Tongue (tissue), 2 donors: ENCODE measurements around the gene GGN. TPM values are rescaled to one million over a fixed set of nuclear protein-coding genes. Genes with fewer than 3 reads are reported as not detected.
"Not testable (repeated sequence)": the region's sequence is repeated elsewhere in the genome, so short reads cannot be mapped to it uniquely, and the experiment has no call there.

Experiments
- DNase-seq: peaks from one replicate; pipeline ENCODE4 v3.0.0-alpha.2; 2015
- total RNA-seq: library from RNA; depleted of rRNA; stranded (reverse); fragments of >200 nt; gene quantifications from one replicate; pipeline ENCODE4 v1.2.3, GENCODE V29; 2014

Gene GGN
- total RNA-seq, 1 donor from 2014 or later: not detected

DNA sequence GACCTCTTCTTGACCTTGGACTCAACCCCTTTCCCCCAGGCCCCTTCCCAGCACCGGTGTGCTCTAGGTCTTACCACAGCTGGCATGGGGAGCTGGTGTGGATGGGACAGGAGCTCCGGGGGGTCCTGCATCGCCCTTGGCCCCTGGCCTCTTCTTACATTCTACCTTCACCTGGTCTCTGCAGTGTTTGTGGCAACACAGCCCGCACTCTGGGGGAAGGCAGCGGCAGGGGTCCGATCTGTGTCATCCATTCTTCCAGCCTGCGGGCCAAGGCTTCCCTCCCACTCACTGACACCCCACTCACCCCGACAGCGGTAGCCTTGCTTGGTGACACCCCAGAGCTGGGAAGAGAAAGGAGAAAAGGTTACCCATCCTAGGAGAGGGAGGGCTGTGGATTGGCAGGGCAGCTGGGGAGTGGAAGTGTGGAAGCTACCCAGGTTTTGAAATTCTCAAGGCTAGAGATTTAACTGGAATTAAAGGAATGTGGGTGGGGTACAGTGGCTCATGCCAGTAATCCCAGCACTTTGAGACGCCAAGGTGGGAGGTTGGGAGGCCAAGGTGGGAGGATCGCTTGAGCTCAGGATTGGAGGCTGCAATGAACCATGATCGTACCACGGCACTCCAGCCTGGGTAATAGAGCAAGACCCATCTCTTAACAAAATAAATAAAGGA lies 23.3 kb upstream of the GGN start:
- no peak for DNase-seq

GRCh38 chr19:38410407-38410806 lies 22.6 kb upstream of the GGN start:
- not testable (repeated sequence) for DNase-seq

- DNase-seq: peak; percentile 60
Observed at GRCh38 chr19:38409631-38410133, 21.8 kb upstream of the GGN start.

DNA sequence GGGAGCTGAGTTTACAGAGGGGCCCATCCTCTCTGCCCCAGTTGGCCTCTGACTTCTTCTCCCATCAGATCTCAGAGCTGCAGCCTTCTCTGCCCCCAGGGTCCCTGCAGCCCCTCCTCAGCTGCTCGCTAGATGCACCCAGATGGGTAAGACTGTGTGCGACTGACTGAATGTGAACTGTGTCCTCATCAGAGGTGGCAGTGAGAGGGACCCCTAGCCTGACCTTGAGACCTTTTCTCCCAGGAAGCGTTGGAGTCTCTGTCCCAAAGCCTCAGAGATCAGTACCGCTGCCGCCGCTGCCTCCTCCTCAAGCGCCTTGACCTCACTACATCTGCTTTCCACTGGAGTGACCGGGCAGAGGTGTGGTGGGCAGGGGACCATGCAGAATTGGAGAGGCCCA lies 17.4 kb upstream of the GGN start:
- DNase-seq: no peak

DNA sequence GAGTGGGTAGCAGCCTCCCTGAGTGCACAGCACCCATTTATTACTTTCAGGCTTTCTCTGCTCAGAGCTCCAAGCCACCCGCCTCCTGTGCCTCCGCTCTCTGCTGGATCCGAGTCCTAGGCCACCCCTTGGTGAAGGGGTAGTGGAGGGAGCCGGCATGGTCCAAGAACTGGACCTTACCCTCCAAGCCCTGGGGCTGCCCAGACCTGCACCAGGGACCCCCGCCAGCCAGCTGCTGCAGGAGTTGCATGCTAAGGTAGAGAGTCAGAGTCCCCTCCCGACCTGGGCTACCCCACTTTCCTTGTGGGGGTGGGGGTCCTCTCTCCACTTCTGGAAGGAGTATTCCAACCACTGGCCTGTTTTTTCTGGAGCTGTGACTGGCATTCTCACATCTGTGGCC lies 17.0 kb upstream of the GGN start:
- DNase-seq: no peak

- DNase-seq: peak; percentile 99
Observed at GRCh38 chr19:38402967-38403674, 15.3 kb upstream of the GGN start, which contains the start of gene FAM98C. Gene FAM98C (plus strand): TSS chr19:38403093. CDS start chr19:38403154, 61 bp downstream.

- no peak for DNase-seq
Observed at GRCh38 chr19:38402623-38402966, 14.8 kb upstream of the GGN start.

GRCh38 chr19:38401148-38401547 lies 13.3 kb upstream of the GGN start:
- no peak for DNase-seq

DNA sequence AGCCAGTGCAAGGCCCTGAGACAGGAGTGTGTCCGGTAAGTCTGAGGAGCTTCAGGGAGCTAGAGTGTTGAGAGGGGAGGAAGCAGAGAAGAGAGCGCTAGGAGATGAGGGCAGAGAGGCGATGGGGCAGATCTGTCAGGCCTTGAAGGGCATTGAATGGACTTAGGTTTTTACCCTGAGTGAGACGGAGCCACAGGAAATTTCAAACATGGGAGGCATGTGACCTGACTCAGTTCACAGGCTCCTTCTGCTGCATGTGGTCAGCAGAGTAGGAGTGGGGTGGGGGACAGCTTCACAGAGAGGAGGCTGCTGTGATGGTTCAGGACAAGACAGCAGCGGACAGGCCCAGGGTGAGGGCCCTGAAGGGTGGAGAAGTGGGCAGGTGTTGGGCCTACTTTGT lies 12.5 kb upstream of the GGN start:
- DNase-seq: no peak

GRCh38 chr19:38399537-38399936 lies 11.7 kb upstream of the GGN start:
- DNase-seq: no peak

- DNase-seq: no peak
Observed at GRCh38 chr19:38399081-38399480, 11.2 kb upstream of the GGN start.

DNA sequence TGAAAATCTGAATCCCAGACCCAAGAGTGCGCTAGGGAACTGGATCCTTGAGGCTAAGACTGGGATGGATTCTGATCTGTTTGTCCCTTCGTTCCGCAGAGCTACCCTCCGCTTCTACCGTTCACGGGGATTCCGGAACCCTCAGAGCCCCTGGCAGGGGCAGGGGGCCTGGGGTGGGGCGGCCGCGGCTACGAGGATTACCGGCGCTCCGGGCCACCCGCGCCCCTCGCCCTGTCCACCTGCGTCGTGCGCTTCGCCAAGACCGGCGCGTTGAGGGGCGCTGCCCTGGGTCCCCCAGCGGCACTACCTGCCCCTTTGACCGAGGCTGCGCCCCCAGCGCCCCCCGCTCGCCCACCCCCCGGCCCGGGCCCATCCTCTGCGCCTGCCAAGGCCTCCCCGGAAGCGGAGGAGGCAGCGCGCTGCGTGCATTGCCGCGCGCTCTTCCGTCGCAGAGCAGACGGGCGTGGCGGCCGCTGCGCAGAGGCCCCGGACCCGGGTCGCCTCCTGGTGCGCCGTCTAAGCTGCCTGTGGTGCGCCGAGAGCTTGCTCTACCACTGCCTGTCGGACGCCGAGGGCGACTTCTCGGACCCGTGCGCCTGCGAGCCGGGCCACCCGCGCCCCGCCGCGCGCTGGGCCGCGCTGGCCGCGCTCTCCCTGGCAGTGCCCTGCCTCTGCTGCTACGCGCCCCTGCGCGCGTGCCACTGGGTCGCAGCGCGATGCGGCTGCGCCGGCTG lies 7.7 kb upstream of the GGN start:
- DNase-seq: no peak

GRCh38 chr19:38394488-38394887 lies 6.7 kb upstream of the GGN start:
- DNase-seq: peak; percentile 61

- DNase-seq: no peak
Observed at GRCh38 chr19:38392707-38393308, 5.0 kb upstream of the GGN start.

DNA sequence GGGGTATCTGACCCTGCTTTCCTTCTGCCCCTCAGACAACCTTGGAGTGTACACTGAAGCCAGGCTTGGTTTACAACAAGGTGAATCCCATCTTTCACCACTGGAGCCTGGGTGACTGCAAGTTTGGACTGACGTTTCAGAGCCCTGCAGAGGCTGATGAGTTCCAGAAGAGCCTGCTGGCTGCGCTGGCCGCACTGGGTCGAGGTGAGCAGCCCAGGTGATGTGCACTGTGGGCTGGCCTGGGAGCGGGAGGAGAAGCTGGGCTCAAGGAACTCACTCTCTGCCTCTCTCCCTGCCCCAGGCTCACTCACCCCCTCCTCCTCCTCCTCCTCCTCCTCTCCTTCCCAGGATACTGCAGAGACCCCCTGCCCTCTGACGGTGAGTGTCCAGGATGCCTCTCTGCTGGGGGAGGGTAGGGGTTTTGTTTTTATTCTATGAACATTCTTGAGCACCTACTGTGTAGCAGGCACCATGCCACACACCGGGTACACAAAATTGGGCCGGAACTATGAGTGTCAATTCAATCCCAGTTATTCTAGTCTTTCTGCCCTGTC lies 4.2 kb upstream of the GGN start:
- DNase-seq: no peak

DNA sequence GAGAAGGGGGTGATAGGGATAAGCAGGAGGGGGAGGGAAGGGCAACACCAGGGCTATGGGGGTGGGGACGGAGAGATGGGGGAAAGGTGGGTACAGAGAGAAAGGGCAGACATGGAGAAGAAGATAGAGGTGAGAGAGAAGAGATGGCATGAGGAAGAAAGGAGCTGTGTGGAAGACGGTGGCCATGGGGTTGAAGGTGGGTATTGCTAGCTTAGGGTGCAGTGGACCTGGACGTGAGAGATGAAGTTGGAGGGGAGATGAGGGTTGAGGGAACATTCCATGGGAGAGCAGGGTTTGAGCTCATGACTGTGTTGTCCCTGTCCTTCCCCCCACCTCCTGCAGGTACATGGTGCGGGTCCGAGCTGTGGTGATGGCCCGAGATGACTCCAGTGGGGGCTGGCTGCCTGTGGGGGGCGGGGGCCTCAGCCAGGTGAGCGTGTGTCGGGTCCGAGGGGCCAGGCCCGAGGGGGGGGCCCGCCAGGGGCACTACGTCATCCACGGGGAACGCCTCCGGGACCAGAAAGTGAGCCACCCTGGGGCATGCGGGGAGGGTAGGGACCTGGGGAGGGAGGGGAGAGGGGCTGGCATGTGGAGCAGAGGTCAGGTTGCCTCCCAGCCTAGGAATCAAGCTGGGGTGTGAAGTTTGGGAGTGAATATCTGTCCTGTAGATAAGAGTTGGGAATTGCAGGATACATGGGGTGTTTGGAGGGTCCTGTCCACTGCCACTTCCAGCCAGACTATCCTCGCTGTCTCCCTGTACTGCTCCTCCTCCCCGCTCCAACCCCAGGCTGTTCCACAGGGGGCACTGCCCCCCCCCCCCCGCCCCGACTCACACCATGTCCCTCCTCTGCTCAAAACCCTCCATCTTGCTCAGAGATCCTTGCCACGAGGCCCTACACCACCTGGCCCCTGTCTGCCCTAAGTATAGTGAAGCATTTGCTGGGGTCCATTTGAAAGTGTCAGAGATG lies 2.4 kb upstream of the GGN start:
- no peak for DNase-seq

DNA sequence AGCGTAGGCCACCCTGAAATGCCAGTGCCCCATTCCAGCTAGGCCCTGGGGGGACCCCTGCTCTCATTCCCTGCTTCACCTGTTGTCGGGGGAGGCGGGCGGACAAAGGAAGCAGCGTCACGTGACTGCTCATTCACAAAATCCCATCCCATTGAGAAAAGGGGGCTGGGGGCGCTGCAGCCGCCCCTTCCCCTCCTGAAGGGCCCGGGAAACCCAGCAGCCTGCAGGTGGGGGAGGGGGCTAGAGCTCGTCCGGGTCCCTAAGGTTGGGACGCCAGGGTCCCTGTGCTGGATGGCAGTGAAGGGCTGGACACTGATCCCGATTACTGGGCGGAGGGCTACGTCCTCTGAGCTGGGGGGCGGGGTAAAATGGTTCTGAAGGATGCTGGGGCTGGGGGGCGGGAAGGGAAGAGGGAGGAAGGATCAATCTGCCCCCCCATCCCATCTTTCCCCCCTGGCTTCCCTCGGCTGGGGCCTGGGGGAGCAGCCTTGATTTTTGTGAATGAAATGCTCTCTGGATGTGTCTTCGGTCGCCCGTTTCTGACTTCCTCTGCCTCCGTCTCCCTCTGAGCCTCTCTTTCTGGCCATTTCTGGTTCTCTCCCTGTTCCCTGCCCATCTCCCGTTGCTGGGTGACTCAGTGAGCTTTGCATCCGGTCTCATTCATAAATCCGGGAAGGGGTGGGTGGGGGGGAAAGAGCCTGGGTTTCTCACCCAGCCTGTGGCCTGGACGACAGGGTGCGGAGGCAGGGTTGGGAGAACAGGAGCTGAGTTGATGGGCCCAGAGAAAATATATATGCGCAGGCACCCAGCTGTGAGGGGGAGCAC lies 1.5 kb upstream of the GGN start:
- DNase-seq: no peak

GRCh38 chr19:38388349-38389100 lies 691 bp upstream of the GGN start, which contains the start of gene SPRED3:
Gene SPRED3 (plus strand): TSS chr19:38388697. CDS start chr19:38390303, 1,606 bp downstream.
- DNase-seq: no peak

DNA sequence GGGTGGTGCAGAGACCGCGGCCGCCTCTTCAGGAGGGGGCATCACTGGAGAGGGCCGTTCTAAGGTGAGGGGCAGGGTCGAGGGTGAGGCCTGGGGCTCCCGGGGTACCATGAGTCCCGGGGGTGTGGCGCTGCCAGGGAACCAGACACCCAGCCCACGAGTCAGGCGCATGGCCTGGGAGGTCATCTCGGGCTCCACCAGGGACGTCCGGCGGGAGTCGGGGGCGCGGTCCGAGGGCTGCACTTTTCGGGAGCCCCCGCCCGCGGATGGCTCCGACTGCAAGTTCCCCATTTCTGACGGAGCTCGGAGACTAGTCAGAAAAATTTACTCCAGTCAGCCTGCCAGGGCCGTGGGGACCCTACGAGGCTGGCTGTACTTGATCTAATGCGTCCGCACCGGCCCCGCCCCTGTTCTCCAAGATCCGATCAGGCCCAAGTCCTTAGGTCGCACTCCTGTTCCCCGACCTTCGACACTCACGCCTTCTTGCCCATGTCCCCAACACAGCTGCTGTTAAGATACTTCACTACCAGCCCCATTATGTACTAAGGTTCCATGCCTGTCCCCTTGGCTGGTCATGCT lies 774 bp downstream of the GGN start:
- no peak for DNase-seq
